Right renal cortex interstitium (tissue), 3 donors: ENCODE results near the gene MRPL34. TPM values are rescaled to one million over a fixed set of nuclear protein-coding genes. Genes with fewer than 3 reads are reported as not detected.

Source experiments
- DNase-seq, 3 donors: peaks; one replicate each; pipeline ENCODE4 v3.0.0-alpha.2; 2013; ENCODE audit warnings: low read depth in 3 of 3, low spot score in 2 of 3
- polyA plus RNA-seq, 3 donors: library from polyadenylated mRNA; unstranded; fragments of 120-200 nt; gene quantifications; one replicate each; pipeline ENCODE4 v1.2.1, GENCODE V29; 2013; ENCODE audit not compliant: insufficient read length in 3 of 3

The MRPL34 gene
- polyA plus RNA-seq, 3 donors, result 44.9 to 55.7 (median 51.8) TPM

GRCh38 chr19:17307876-17308377 lies 2.3 kb downstream of the MRPL34 start:
- DNase-seq, result no peak

- DNase-seq, result peak; percentile 97 to 99 (median 99)
Observed at GRCh38 chr19:17309198-17309964, 3.7 kb downstream of the MRPL34 start, which contains the start of gene DDA1. DDA1 (plus strand) TSS chr19:17309563; CDS start chr19:17309655, 92 bp downstream.

GRCh38 chr19:17309965-17310461 lies 4.3 kb downstream of the MRPL34 start:
- no peak for DNase-seq

- DNase-seq, result no peak
Observed at GRCh38 chr19:17311455-17312188, 6.0 kb downstream of the MRPL34 start.

- no peak for DNase-seq
Observed at GRCh38 chr19:17312189-17313113, 6.8 kb downstream of the MRPL34 start.

- no peak for DNase-seq
Observed at GRCh38 chr19:17314007-17314593, 8.4 kb downstream of the MRPL34 start.

GRCh38 chr19:17318966-17319365 lies 13.3 kb downstream of the MRPL34 start:
- no peak for DNase-seq

- DNase-seq, result no peak
Observed at GRCh38 chr19:17319473-17320238, 14.0 kb downstream of the MRPL34 start.

- no peak for DNase-seq
Observed at GRCh38 chr19:17320435-17320834, 14.8 kb downstream of the MRPL34 start.

- DNase-seq, result no peak
Observed at GRCh38 chr19:17321655-17322489, 16.2 kb downstream of the MRPL34 start.

GRCh38 chr19:17322854-17323253 lies 17.2 kb downstream of the MRPL34 start:
- DNase-seq, result no peak

GRCh38 chr19:17323300-17323963 lies 17.8 kb downstream of the MRPL34 start:
- DNase-seq, result no peak

- no peak for DNase-seq
Observed at GRCh38 chr19:17323964-17324332, 18.3 kb downstream of the MRPL34 start.

GRCh38 chr19:17324357-17325114 lies 18.9 kb downstream of the MRPL34 start:
- DNase-seq, result no peak

GRCh38 chr19:17325133-17325532 lies 19.5 kb downstream of the MRPL34 start:
- no peak for DNase-seq

GRCh38 chr19:17325881-17326594 lies 20.4 kb downstream of the MRPL34 start:
- DNase-seq, result no peak

- no peak for DNase-seq
Observed at GRCh38 chr19:17326595-17326966, 20.9 kb downstream of the MRPL34 start.
